IMR-90 (cell line): ENCODE measurements around the gene HTR1E. TPM values are rescaled to one million over a fixed set of nuclear protein-coding genes. Genes with fewer than 3 reads are reported as not detected.

Experiments
- ATAC-seq: fragments of 200-7000 bp; cut with Tn5 transposase; 2 replicates; pipeline ENCODE4 v1.9.1; 2020; ENCODE audit warnings: low read depth, mild to moderate bottlenecking, moderate library complexity
- BruUV-seq: library from RNA; stranded (reverse); fragments of 400-500 nt; replicated peaks from 2 replicates; lab custom pipeline; 2021; lab: Mats Ljungman, UMichigan
- CTCF ChIA-PET: fragments of 300-600 bp; formaldehyde crosslinking; extraction: SDS; loops from one replicate; lab custom pipeline; 2021; ENCODE audit warnings: antibody characterized with exemption; lab: Yijun Ruan, JAX
- POLR2A ChIA-PET: fragments of 300-600 bp; sonication (Branson Sonifier 250); formaldehyde crosslinking; loops from one replicate; lab custom pipeline; 2022; ENCODE audit warnings: antibody characterized with exemption; ENCODE audit not compliant: unreplicated experiment; lab: Charles Lee
- DNase-seq: peaks from one replicate; pipeline ENCODE4 v3.0.0; 2013
- H2AFZ ChIP-seq: replicated peaks from 2 replicates; pipeline ENCODE3; 2013; ENCODE audit warnings: low read length, mild to moderate bottlenecking; ENCODE audit not compliant: poor library complexity
- H2AK5ac ChIP-seq: 2 replicates; pipeline ENCODE4 v1.6.1; 2013; ENCODE audit warnings: low read depth, low read length, inconsistent platforms
- H2AK9ac ChIP-seq: replicated peaks from 2 replicates; pipeline ENCODE3; 2013; ENCODE audit warnings: mild to moderate bottlenecking, low read depth, low read length, moderate library complexity; ENCODE audit not compliant: poor library complexity
- H2BK120ac ChIP-seq: 2 replicates; pipeline ENCODE4 v1.6.1; 2013; ENCODE audit warnings: low read depth, low read length, inconsistent platforms
- H2BK15ac ChIP-seq: 3 replicates; pipeline ENCODE4 v1.6.1; 2013; ENCODE audit warnings: low read depth, low read length, inconsistent platforms
- H2BK20ac ChIP-seq: 2 replicates; pipeline ENCODE4 v1.6.1; 2013; ENCODE audit warnings: low read depth, mild to moderate bottlenecking, inconsistent platforms, low read length, moderate library complexity
- H2BK5ac ChIP-seq: 2 replicates; pipeline ENCODE4 v1.6.1; 2013; ENCODE audit warnings: mild to moderate bottlenecking, low read depth, low read length, inconsistent platforms; ENCODE audit not compliant: poor library complexity, severe bottlenecking
- H3K14ac ChIP-seq: replicated peaks from 2 replicates; pipeline ENCODE4 v1.6.1; 2013; ENCODE audit warnings: low read depth, low read length, inconsistent platforms
- H3K18ac ChIP-seq: 2 replicates; pipeline ENCODE4 v1.6.1; 2013; ENCODE audit warnings: low read depth, low read length, control low read depth
- H3K23ac ChIP-seq: 2 replicates; pipeline ENCODE4 v1.6.1; 2013; ENCODE audit warnings: low read depth, low read length, inconsistent platforms
- H3K27ac ChIP-seq: 2 replicates; pipeline ENCODE4 v1.5.1; 2013; ENCODE audit warnings: mild to moderate bottlenecking, control low read depth, low read length; ENCODE audit not compliant: insufficient read depth
- H3K27me3 ChIP-seq: 2 replicates; pipeline ENCODE4 v1.6.1; 2013; ENCODE audit warnings: low read length; ENCODE audit not compliant: control insufficient read depth, insufficient read depth
- H3K36me3 ChIP-seq: 2 replicates; pipeline ENCODE4 v1.6.1; 2013; ENCODE audit warnings: low read length, mixed read lengths; ENCODE audit not compliant: control insufficient read depth, insufficient read depth
- H3K4ac ChIP-seq: 2 replicates; pipeline ENCODE4 v1.6.1; 2013; ENCODE audit warnings: low read depth, low read length, inconsistent platforms
- H3K4me1 ChIP-seq: 2 replicates; pipeline ENCODE4 v1.6.1; 2013; ENCODE audit warnings: low read length, mixed read lengths; ENCODE audit not compliant: control insufficient read depth, insufficient read depth
- H3K4me2 ChIP-seq: 2 replicates; pipeline ENCODE4 v1.6.1; 2013; ENCODE audit warnings: low read depth, mild to moderate bottlenecking, control low read depth, low read length, moderate library complexity
- H3K4me3 ChIP-seq: 2 replicates; pipeline ENCODE4 v1.5.1; 2013; ENCODE audit warnings: low read depth, mild to moderate bottlenecking, control low read depth, low read length, moderate library complexity; ENCODE audit not compliant: insufficient read depth
- H3K56ac ChIP-seq: 2 replicates; pipeline ENCODE4 v1.6.1; 2013; ENCODE audit warnings: low read length, inconsistent platforms; ENCODE audit not compliant: insufficient read depth; ENCODE audit errors: extremely low read depth
- H3K79me1 ChIP-seq, 2 experiments: 2 replicates each; pipeline ENCODE4 v1.6.1; 2013; ENCODE audit warnings: low read length in 2 of 2, inconsistent platforms in 1 of 2, low read depth in 1 of 2
- H3K9ac ChIP-seq: 2 replicates; pipeline ENCODE4 v1.6.1; 2013; ENCODE audit warnings: low read depth, low read length, control low read depth
- H3K9me1 ChIP-seq: 2 replicates; pipeline ENCODE4 v1.6.1; 2013; ENCODE audit warnings: low read length, inconsistent platforms; ENCODE audit not compliant: insufficient read depth
- H3K9me3 ChIP-seq: 2 replicates; pipeline ENCODE4 v1.6.1; 2013; ENCODE audit warnings: low read length; ENCODE audit not compliant: control insufficient read depth, insufficient read depth
- H4K20me1 ChIP-seq: 2 replicates; pipeline ENCODE4 v1.6.1; 2013; ENCODE audit warnings: low read length, inconsistent platforms; ENCODE audit not compliant: insufficient read depth
- H4K5ac ChIP-seq: 2 replicates; pipeline ENCODE4 v1.6.1; 2013; ENCODE audit warnings: mild to moderate bottlenecking, low read depth, low read length, control low read depth
- H4K8ac ChIP-seq, 2 experiments: 2 replicates each; pipeline ENCODE4 v1.6.1; 2013; ENCODE audit warnings: low read depth in 2 of 2, low read length in 2 of 2, control low read depth in 1 of 2, inconsistent platforms in 1 of 2
- H4K91ac ChIP-seq: 2 replicates; pipeline ENCODE4 v1.6.1; 2013; ENCODE audit warnings: low read depth, low read length, inconsistent platforms; ENCODE audit not compliant: insufficient read depth
- CEBPB ChIP-seq: IDR thresholded peaks from 2 replicates; pipeline ENCODE4 v1.6.1; 2012; ENCODE audit warnings: low read depth, low read length, improper control_type of control experiment
- MAFK ChIP-seq: IDR thresholded peaks from 2 replicates; pipeline ENCODE4 v1.6.1; 2012; ENCODE audit warnings: low read depth, low read length, improper control_type of control experiment
- RAD21 ChIP-seq: IDR thresholded peaks from 2 replicates; pipeline ENCODE4 v1.6.1; 2012; ENCODE audit warnings: low read length, improper control_type of control experiment
- WGBS, 2 experiments: methylation state at CpG; one replicate each; pipeline versions ENCODE4 v1.1.5 to v1.1.7; 2013; ENCODE audit warnings: missing lambda C conversion rate in 2 of 2; ENCODE audit not compliant: insufficient read length in 1 of 2; ENCODE audit errors: extremely low coverage in 2 of 2; 5-methylcytosine and 5-hydroxymethylcytosine counted together
- dilution Hi-C: fragments of 300-500 bp; cut with HindIII; formaldehyde crosslinking; loops from one replicate; pipeline ENCODE4 v1.14.3; 2018; ENCODE audit warnings: low sequenced_read_pairs; ENCODE audit not compliant: unreplicated experiment
- in situ Hi-C: fragments of 300-500 bp; cut with MboI; formaldehyde crosslinking; loops from 3 replicates; pipeline ENCODE4 v1.14.3; 2019; ENCODE audit warnings: low sequenced_read_pairs, inconsistent platforms, mixed read lengths
- intact Hi-C: fragments of 100-400 bp; cut with micrococcal nuclease; formaldehyde crosslinking; loops from 2 replicates; pipeline ENCODE4 v1.10.0; 2022
- polyA plus RNA-seq, 3 experiments: library from polyadenylated mRNA; depleted of rRNA; stranded (reverse); fragments of >200 nt; gene quantifications; 2 replicates each; pipeline ENCODE4 v1.2.3, GENCODE V29; 2012; ENCODE audit warnings: low replicate concordance in 1 of 3
- total RNA-seq: library from RNA; depleted of rRNA; stranded (reverse); fragments of >200 nt; gene quantifications from 2 replicates; pipeline ENCODE4 v1.2.3, GENCODE V29; 2012

The HTR1E gene
- total and polyA plus RNA-seq, 2 of the 4 experiments (the other 2 are of a cell fraction): not detected

DNA sequence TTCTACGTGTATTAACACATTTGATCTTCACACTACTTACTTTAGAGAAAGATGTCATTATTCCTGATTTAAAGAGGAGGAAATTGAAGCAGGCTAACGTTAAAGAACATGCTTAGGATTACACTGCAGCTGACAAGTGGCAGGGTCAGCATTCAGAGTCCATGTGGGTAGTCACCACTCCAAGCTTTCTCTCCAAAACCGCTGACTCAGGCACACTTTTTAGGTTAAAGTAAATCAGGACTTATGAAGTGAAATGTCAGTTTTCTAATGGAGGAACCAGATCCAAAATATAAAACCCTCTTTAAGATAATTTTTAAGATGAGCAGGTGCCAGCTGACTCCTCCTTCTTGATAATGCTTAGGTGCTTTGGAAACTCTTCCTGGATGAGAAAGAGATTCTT lies 75.4 kb downstream of the HTR1E start:
- Histone ChIP-seq H3K4me3 (no peak overlapping the region), H3K4me2 (no peak overlapping the region), H2AK9ac (no peak overlapping the region), H3K4ac (no peak overlapping the region), H3K79me1 (no peaks in the 10 kb centered on the region), H2AFZ (no peak overlapping the region), H3K27me3 (no peaks in the 10 kb centered on the region), H2BK5ac (no peak overlapping the region), H3K9me3 (no peaks in the 10 kb centered on the region), H2BK20ac (no peak overlapping the region), H3K27ac (no peak overlapping the region), H3K36me3 (no peaks in the 10 kb centered on the region), H3K18ac (no peak overlapping the region), H3K9me1 (no peaks in the 10 kb centered on the region), H2BK120ac (no peak overlapping the region), H3K4me1 (no peaks in the 10 kb centered on the region), H3K9ac (no peak overlapping the region), H3K14ac (no peak overlapping the region), H3K23ac (no peak overlapping the region), H2BK15ac (no peak overlapping the region), H4K20me1 (no peaks in the 10 kb centered on the region), H4K91ac (no peak overlapping the region), H4K8ac (no peak overlapping the region), H2AK5ac (no peak overlapping the region), H3K56ac (no peak overlapping the region), H4K5ac (no peak overlapping the region)
- in situ Hi-C loops (loop anchor here (25.0 kb wide), 1 partner anchor 1250 kb away; no protein-coding TSS in a partner anchor), intact Hi-C loops (no loop called here), dilution Hi-C loops (no loop called here)
- BruUV-seq: no TSS peak
- POLR2A ChIA-PET: no interaction called here
- no peak for DNase-seq
- WGBS, 2 experiments: no CpG with 5 or more reads among the region's 3 CpGs
- no peak for ATAC-seq
- CTCF ChIA-PET: no interaction called here
- TF ChIP-seq CEBPB (no peak), RAD21 (no peak), MAFK (peak; percentile 56)
